HG03460 (cell line): Measurements from ENCODE around the gene RNF175.

Experiments used
- ATAC-seq: cut with Tn5 transposase; IDR thresholded peaks from one replicate; pipeline ENCODE4 v1.9.1; 2021; ENCODE audit not compliant: unreplicated experiment

The RNF175 gene

GRCh38 chr4:153750197-153750817 lies 9.5 kb downstream of the RNF175 start:
- ATAC-seq: peak; percentile 89

GRCh38 chr4:153748378-153748777 lies 11.4 kb downstream of the RNF175 start:
- ATAC-seq: no peak

GRCh38 chr4:153747406-153747955 lies 12.3 kb downstream of the RNF175 start:
- no peak for ATAC-seq

GRCh38 chr4:153745651-153746050 lies 14.2 kb downstream of the RNF175 start:
- no peak for ATAC-seq

- no peak for ATAC-seq
Observed at GRCh38 chr4:153741541-153741940, 18.3 kb downstream of the RNF175 start.

- ATAC-seq: no peak
Observed at GRCh38 chr4:153735906-153736461, 23.8 kb downstream of the RNF175 start.

GRCh38 chr4:153733751-153734448 lies 25.9 kb downstream of the RNF175 start:
- ATAC-seq: no peak

- no peak for ATAC-seq
Observed at GRCh38 chr4:153731239-153731638, 28.6 kb downstream of the RNF175 start.

GRCh38 chr4:153729895-153730294 lies 29.9 kb downstream of the RNF175 start:
- no peak for ATAC-seq

GRCh38 chr4:153728660-153729059 lies 31.2 kb downstream of the RNF175 start:
- ATAC-seq: no peak

- ATAC-seq: no peak
Observed at GRCh38 chr4:153728151-153728550, 31.7 kb downstream of the RNF175 start.

- no peak for ATAC-seq
Observed at GRCh38 chr4:153725831-153726154, 34.0 kb downstream of the RNF175 start.

- no peak for ATAC-seq
Observed at GRCh38 chr4:153725136-153725830, 34.5 kb downstream of the RNF175 start.

GRCh38 chr4:153724606-153725005 lies 35.2 kb downstream of the RNF175 start:
- no peak for ATAC-seq

GRCh38 chr4:153722036-153722435 lies 37.8 kb downstream of the RNF175 start:
- ATAC-seq: no peak

- ATAC-seq: no peak
Observed at GRCh38 chr4:153713866-153714646, 45.8 kb downstream of the RNF175 start.

GRCh38 chr4:153710681-153711080 lies 49.1 kb downstream of the RNF175 start:
- no peak for ATAC-seq

GRCh38 chr4:153706519-153706918 lies 53.3 kb downstream of the RNF175 start:
- peak; percentile 45 for ATAC-seq

GRCh38 chr4:153705743-153706468 lies 53.9 kb downstream of the RNF175 start:
- ATAC-seq: peak; percentile 81

GRCh38 chr4:153704522-153704921 lies 55.3 kb downstream of the RNF175 start:
- no peak for ATAC-seq
